NCI-H1436 (cell line): ENCODE measurements around the gene TEX19.

Experiments
- DNase-seq: peaks from one replicate; lab custom pipeline; 2025; lab: John Stamatoyannopoulos, UW

The TEX19 gene

GRCh38 chr17:82358465-82359350 is at the start of gene TEX19:
TEX19 (plus strand) TSS chr17:82359247; CDS start chr17:82362151, 2,904 bp downstream.
- peak; percentile 69 for DNase-seq

- DNase-seq, result no peak
These were observed 49.1 kb upstream of the TEX19 start for GRCh38 chr17:82309656-82310570.

GRCh38 chr17:82310877-82311276 is 48.2 kb upstream of the TEX19 start:
- DNase-seq, result no peak

- no peak for DNase-seq
These were observed 47.1 kb upstream of the TEX19 start for GRCh38 chr17:82311971-82312370.

- no peak for DNase-seq
These were observed 45.6 kb upstream of the TEX19 start for GRCh38 chr17:82313195-82314011.

GRCh38 chr17:82314012-82314726 is 44.9 kb upstream of the TEX19 start:
- DNase-seq, result no peak

- no peak for DNase-seq
These were observed 44.1 kb upstream of the TEX19 start for GRCh38 chr17:82314727-82315605.

- DNase-seq, result no peak
These were observed 43.2 kb upstream of the TEX19 start for GRCh38 chr17:82315703-82316358.

- DNase-seq, result no peak
These were observed 42.2 kb upstream of the TEX19 start for GRCh38 chr17:82316651-82317393.

GRCh38 chr17:82317394-82318168 is 41.5 kb upstream of the TEX19 start, which contains the start of gene CD7:
CD7 (minus strand) TSS chr17:82317608; CDS start chr17:82317495, 113 bp downstream.
- DNase-seq, result no peak

- DNase-seq, result no peak
These were observed 40.9 kb upstream of the TEX19 start for GRCh38 chr17:82318169-82318498.

- no peak for DNase-seq
These were observed 40.1 kb upstream of the TEX19 start for GRCh38 chr17:82318772-82319606.

GRCh38 chr17:82319619-82320062 is 39.4 kb upstream of the TEX19 start:
- DNase-seq, result no peak

- no peak for DNase-seq
These were observed 38.8 kb upstream of the TEX19 start for GRCh38 chr17:82320140-82320840.

GRCh38 chr17:82320956-82321927 is 37.8 kb upstream of the TEX19 start:
- DNase-seq, result no peak
